Ishikawa (cell line): ENCODE measurements around the gene CIITA.

Experiments
- CEBPB ChIP-seq: IDR thresholded peaks from 2 replicates; pipeline ENCODE4 v1.6.1; 2012
- CREB1 ChIP-seq: IDR thresholded peaks from 2 replicates; pipeline ENCODE4 v1.6.1; 2012; ENCODE audit warnings: low read depth
- EP300 ChIP-seq: IDR thresholded peaks from 2 replicates; pipeline ENCODE4 v1.6.1; 2012; ENCODE audit warnings: borderline replicate concordance
- FOXM1 ChIP-seq: IDR thresholded peaks from 2 replicates; pipeline ENCODE4 v1.6.1; 2012; ENCODE audit warnings: low read depth, borderline replicate concordance
- NFIC ChIP-seq: IDR thresholded peaks from 2 replicates; pipeline ENCODE4 v1.6.1; 2012
- RAD21 ChIP-seq: IDR thresholded peaks from 2 replicates; pipeline ENCODE4 v1.6.1; 2012; ENCODE audit warnings: low read depth
- TAF1 ChIP-seq: IDR thresholded peaks from 2 replicates; pipeline ENCODE4 v1.6.1; 2012; ENCODE audit warnings: low read depth, mild to moderate bottlenecking
- TCF12 ChIP-seq: IDR thresholded peaks from 2 replicates; pipeline ENCODE4 v1.6.1; 2012; ENCODE audit warnings: low read depth
- TEAD4 ChIP-seq: IDR thresholded peaks from 2 replicates; pipeline ENCODE4 v1.6.1; 2012
- USF1 ChIP-seq: IDR thresholded peaks from 2 replicates; pipeline ENCODE4 v1.6.1; 2012
- YY1 ChIP-seq: IDR thresholded peaks from 2 replicates; pipeline ENCODE4 v1.6.1; 2012; ENCODE audit warnings: low read depth
- ZBTB7A ChIP-seq: IDR thresholded peaks from 2 replicates; pipeline ENCODE4 v1.6.1; 2012; ENCODE audit warnings: low read depth
- TF ChIP-seq, protein P1 (sequence below): IDR thresholded peaks from 2 replicates; pipeline ENCODE4 v1.6.1; 2012; ENCODE audit warnings: low read depth, mild to moderate bottlenecking

CIITA gene

GRCh38 chr16:10838621-10839278 lies 38.3 kb upstream of the CIITA start:
- TF ChIP-seq TCF12 (no peak), YY1 (no peak), RAD21 (no peak), USF1 (no peak), NFIC (no peak)
- TF ChIP-seq, protein P1, sequence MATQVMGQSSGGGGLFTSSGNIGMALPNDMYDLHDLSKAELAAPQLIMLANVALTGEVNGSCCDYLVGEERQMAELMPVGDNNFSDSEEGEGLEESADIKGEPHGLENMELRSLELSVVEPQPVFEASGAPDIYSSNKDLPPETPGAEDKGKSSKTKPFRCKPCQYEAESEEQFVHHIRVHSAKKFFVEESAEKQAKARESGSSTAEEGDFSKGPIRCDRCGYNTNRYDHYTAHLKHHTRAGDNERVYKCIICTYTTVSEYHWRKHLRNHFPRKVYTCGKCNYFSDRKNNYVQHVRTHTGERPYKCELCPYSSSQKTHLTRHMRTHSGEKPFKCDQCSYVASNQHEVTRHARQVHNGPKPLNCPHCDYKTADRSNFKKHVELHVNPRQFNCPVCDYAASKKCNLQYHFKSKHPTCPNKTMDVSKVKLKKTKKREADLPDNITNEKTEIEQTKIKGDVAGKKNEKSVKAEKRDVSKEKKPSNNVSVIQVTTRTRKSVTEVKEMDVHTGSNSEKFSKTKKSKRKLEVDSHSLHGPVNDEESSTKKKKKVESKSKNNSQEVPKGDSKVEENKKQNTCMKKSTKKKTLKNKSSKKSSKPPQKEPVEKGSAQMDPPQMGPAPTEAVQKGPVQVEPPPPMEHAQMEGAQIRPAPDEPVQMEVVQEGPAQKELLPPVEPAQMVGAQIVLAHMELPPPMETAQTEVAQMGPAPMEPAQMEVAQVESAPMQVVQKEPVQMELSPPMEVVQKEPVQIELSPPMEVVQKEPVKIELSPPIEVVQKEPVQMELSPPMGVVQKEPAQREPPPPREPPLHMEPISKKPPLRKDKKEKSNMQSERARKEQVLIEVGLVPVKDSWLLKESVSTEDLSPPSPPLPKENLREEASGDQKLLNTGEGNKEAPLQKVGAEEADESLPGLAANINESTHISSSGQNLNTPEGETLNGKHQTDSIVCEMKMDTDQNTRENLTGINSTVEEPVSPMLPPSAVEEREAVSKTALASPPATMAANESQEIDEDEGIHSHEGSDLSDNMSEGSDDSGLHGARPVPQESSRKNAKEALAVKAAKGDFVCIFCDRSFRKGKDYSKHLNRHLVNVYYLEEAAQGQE = no peak

- TF ChIP-seq CREB1 (no peak), NFIC (no peak), RAD21 (no peak), ZBTB7A (no peak), FOXM1 (no peak), TAF1 (no peak), TEAD4 (no peak)
- TF ChIP-seq, protein P1 = no peak
These were observed 37.7 kb upstream of the CIITA start for GRCh38 chr16:10839279-10839666.

- TF ChIP-seq USF1 = no peak
These were observed 36.3 kb upstream of the CIITA start for GRCh38 chr16:10840703-10841102.

DNA sequence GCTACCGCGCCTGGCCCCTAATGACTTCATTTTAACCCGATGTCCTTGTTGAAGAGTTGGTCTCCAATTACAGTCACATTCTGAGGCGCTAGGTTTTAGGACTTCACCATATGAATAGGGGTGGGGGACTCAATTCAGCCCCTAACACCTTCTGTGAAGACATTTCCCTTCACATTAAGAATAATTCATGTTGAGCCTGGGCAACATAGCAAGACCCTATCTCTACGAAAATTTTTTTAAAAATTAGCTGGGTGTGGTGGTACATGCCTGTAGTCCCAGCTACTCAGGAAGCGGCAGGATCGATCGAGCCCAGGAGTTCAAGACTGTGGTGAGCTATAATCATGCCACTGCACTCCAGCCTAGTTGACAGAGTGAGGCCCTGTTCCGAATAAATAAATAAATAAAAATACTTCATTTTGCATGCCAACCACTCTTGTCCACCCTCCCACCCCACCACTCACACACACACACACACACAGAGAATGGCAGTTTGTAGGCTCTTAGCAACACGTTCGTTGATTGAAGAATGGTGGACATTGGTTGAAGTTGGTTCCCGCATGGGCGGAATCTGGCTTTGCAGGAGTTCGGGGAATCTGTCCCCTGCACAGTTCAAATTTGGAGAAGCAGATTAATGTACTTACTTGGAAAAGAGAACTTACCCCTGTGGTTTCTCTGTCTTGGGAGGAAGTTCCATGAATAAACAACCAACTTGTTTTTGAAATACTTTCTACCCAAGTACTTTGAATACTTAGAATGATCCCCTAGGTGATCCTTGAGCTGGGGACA lies 30.6 kb upstream of the CIITA start:
- TF ChIP-seq, protein P1 = no peak
- TF ChIP-seq RAD21 = no peak
- TF ChIP-seq CEBPB = no peak
- no peak for TF ChIP-seq TEAD4

DNA sequence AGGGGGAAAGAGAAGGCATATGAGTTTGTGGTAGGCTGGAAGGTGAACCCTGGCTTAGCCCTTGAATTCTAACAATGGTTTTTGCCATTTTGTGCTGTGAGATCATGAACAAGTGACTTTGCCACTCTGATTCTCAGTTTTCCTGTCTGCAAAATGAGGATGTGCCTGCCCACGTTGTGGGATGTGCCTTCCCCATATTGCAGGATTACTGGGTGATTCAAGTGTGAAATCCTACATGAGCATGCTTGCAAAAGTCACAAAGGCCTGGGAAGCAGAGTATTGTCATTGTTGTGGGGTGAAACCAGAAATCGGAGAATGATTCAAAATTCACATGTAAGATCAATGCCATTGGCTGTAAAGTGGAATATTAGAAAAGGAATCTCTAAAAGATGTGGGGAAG lies 29.8 kb upstream of the CIITA start:
- TF ChIP-seq USF1 (no peak), TEAD4 (no peak), YY1 (no peak), CEBPB (no peak), EP300 (no peak), TCF12 (no peak), NFIC (no peak), TAF1 (no peak)
